ENCODE data around the gene SEMA3B.

GRCh38 chr3:50251220-50251619, 17.7 kb upstream of the SEMA3B start:
- no peak for TF ChIP-seq CTCF (IDR thresholded peaks at IDR 0.05)
- no peak for TF ChIP-seq POLR2A (IDR thresholded peaks at IDR 0.05)
